ENCODE data around the gene SUCNR1.
"Not testable (repeated sequence)": the region's sequence is repeated elsewhere in the genome, so short reads cannot be mapped to it uniquely, and the experiment has no call there.

Gene SUCNR1

DNA sequence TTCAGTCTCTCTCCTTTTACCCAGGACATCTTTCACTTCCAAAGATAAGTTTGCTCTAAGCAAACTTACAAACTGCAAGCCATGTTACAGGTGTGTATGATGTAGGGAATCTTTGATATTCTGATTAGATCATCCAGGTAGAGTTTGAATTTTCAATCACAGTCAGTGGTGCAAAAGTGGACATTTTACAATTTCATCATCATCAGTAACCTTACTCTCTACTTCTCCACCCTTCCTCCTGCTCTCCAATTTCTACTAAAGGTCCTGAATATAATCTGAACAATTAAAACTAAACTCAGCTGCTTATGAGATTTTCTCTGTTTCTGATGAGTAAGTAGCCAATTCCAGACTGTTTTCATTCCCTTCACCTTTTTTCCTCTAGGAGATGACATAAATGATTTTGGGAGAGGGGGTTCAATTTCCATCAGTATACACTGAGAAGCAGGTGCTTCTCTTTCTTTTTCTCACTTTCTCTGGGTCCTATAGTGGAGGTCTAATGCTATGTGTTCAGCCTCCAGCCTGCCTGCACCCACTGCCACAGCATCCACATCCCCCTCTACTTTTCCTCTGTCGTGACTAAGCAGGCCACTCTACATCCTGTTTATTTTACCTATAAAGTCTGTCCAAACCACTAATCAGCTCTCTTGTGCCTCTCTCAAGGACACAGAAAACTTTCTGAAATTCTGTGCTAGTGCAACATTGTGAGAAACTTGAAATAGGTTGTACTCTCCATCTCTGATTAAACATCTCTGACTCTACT, 27.6 kb downstream of the SUCNR1 start:
- DNase-seq (ENCODE audit: low read depth) = no peak

DNA sequence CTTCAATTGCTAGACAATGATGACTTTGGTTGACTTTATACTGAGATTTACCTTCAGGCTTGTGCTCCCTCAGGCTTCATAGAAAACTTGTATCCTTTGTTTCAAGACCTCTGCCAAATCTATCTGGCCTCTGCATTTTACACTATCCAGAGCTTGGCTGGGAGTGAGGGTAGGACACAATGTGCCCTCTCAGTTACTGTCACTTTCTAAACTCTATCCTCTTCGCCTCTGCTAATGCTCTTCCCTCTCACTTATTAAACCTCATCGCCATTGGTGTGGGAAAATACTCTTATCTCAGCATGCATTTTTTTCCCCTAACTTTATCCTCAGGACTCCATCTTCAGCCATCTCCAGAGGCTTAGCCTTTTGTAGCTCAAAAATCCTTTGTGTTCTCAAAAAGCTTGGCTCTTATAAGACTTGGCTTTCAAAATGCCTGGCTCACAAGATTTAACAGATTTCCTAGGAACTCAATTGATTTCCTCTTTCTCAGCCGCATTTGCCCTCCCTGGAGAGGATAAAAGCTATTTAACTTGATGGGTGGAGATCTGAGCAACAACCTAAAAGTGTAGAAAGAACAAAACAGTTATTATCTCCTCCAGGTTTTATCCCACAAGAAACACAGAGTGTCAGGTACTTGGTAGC, 28.3 kb downstream of the SUCNR1 start:
- no peak for DNase-seq (ENCODE audit: low read depth)

DNA sequence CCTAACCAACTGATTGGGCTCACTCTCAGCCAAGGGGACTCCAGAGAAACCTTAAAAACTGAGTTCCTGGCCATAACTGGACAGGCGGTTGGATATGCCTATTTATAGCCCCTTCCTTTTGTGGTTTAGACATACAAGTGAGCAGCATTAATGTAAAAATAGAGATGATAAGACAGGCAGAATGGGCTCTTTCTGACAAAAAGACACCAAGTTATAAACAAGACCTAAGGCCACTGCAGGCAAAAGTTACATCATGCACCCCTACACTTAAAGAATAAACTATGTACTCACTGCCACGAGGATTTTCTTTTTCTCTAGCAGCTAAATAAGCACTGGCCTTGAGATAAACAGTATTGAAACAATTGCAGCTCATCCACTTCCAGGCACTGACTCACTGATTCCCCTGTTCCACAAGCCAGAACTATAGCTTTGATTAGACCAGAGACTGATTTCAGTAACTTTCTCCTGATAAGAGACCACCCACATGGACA, 30.1 kb downstream of the SUCNR1 start:
- DNase-seq (ENCODE audit: low read depth) = no peak

DNA sequence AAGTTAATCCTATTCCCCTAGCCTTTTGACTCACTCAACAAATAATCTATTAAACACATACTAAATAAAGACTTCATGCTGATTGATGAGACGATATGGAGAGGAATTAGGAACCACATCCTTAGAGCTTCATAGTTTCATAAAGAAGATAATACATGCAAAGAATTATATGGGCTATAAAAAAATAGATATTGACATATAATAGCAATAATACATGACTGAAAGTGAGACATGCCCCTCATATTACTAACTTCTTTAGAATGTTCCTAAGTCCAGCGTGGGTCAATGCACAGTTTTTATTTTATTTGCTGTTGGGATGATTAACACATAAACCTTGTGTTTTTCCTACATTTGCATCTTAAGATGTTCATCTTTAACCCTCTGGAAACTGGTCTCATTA, 32.2 kb downstream of the SUCNR1 start:
- no peak for DNase-seq (ENCODE audit: low read depth)

DNA sequence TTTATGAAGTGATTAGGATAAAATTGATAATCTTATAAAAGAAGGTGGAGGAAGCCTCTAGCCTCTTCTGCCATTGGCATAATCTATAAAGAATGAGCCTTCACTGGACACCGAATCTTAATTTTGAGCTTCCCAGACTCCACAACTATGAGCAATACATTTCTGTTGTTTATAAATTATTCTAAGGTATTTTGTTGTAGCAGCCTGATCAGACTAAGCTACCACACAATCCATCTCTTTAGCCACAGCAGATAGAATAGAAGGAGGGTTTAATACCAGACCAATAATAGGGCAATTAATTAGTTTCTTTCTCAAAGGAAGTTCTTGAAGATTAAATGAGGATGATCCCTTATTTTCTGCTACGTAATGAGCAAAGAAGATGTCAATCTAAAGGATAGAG, 33.3 kb downstream of the SUCNR1 start:
- DNase-seq (ENCODE audit: low read depth) = no peak

DNA sequence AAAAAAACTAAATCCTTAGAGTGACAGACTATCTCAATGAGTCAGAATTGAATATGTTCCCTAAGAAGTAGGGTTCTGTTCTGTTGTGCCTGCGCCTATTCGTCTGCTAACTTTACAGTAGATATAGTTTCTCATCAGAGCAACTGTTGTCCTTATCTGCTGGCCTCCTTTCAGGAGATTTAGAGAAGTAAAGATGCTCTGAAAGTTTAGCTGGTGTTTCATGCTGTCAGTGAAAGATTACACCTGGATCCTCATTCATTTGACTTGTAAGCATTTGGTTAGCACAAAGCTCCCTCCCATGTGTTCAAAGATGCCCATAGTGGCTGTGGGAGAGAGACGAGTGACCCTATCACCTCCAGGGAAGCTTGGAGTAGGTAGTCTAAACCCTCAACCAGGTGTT, 35.0 kb downstream of the SUCNR1 start:
- no peak for DNase-seq (ENCODE audit: low read depth)

DNA sequence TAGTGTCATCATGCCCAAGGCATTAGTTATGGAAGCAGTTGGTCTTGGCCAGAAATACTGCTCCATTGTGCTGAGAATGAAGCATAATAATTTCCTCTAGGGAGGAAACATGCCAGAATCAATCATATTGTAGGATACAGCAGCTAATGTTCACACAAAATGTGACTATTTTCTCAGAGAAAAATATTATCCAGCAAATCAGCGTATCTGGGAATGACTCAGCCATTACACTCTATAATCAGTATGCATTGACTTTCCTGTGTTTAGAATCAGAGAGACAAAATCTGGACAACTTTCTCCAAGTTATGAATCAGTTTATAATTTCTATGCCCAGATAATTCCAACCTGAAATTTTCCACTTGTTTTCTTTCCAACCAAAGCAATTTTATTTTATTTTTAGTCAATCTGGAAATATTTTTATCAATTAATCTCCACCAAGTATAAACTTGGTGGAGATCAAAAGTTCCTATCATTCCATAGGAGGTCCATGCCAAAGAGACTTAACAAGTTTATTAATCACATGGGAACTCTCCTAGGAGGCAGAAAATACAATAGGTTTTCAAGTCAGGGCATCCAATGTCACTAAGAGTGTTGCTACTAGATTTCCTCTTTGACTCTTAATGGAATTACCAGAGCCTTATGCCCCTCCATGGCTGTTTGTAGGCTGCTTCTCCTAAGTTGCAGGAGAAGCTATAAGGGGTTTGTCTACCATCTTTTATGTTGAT, 36.4 kb downstream of the SUCNR1 start:
- no peak for DNase-seq (ENCODE audit: low read depth)

DNA sequence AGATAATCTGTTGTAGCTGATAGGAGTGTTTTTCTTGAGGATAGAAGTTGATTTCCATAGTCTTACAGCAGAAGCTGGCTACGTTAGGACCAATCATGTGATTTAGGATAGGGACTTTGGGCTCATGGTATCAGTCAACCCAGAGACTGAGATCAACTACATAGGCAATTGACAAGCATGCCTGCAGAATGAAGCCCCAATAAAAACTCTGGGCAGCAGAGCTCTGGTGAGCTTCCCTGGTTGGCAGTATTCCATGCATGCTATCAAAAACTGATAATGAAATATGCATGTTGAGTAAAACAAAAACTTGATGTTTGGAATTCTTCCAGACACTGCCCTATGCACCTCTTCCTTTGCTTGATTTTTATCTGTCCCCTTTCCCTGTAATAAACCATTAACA, 38.0 kb downstream of the SUCNR1 start:
- DNase-seq (ENCODE audit: low read depth) = no peak

DNA sequence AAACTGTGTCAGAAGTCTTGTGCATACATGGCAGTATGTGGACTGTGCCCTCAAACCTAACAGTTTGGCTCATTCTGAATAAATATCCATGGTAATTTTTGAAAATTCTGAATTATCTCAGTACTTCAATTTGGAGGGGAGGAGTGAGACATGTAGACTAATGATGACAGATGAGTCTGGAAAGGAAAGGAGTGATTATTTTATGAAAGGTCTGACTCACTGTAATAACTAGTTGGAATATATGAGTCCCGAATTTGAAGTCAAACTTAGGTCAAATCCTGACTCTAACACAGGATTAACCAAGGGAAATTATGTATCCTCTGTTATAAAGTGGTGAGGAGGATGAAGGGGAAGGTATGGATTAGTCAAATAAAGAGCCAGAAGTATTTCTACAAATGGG, 38.6 kb downstream of the SUCNR1 start:
- DNase-seq (ENCODE audit: low read depth) = no peak

DNA sequence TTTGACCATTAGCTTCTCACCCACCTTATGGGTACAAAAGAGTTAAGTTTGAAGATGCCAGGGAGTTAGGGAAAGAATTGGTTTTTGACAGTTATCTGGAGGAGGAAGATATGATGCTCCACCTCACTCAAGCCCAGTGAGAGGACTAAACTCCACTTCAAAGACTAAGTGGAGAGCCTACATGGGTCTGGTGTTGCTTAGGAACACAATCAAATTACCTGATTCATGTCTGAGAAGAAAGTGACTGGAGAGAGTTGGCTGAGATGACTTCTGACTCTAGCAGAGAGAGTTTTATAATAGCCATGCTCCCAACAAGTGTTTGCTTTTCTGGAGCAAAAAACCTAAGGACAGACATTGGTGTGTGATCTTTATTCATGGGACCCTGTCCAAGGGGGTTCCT, 43.3 kb downstream of the SUCNR1 start:
- no peak for DNase-seq (ENCODE audit: low read depth)

DNA sequence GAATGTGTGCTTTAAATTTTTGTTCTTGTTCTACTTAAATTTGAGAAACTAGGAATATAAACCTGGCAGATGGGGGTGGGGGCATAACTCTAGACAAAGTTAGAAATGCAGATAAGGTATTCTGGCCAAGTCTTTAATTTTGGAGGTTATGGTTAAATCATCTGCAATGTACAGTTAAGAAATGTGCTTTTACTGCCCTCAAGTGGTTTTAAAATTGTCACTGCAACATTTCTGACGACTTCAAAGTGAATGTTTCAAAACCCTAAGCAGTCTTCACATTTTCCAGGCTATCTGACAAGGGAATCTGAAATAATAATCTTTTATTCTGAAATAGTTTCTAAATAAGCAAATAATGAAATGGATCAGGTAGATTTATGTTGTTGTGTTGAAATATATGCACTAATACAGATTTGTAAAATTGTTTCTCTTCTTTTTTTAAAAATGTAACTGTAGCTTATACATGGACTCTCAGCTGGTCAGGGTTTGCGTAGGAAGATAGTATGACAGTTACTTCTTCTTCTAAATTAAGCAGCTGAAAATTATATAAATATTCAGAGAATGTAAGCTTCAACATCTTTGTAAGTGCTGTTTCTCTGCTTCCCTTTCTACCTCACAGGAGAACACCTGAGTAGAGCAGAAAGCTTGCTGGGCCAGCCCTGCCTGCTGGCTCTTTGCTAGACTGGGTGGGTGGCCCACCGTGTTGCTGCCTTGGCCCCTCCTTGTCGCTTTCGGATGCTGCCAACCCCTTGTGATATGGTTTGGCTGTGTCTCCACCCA, 45.0 kb downstream of the SUCNR1 start:
- DNase-seq (ENCODE audit: low read depth) = no peak

DNA sequence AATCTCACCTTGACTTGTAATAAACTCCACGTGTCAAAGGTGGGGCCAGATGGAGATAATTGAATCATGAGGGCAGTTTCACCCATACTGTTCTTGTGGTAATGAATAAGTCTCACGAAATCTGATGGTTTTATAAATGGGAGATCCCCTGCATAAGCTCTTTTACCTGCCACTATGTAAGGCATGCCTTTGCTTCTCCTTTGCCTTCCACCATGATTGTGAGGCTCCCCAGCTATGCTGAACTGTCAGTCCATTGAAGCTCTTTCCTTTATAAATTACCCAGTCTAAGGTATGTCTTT, 45.5 kb downstream of the SUCNR1 start:
- DNase-seq (ENCODE audit: low read depth) = no peak

DNA sequence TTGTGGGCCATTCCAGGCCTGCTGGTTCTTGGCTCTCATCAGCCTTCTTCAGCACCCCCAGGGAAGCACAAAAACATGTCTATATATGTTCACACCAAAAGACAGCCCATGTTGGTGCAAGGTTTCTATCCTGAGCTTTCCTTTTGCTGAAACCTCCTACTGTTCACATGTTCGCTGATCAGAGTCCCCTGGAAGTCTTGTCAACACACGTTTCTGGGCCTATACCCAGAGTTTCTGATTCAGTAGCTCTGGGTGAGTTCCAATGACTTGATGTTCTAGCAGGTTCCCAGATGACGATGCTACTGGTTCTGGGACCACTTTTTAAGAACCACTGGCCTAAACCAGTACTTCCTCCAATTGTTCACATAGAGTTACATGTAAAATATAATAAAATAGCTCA, 46.0 kb downstream of the SUCNR1 start:
- DNase-seq (ENCODE audit: low read depth) = no peak

DNA sequence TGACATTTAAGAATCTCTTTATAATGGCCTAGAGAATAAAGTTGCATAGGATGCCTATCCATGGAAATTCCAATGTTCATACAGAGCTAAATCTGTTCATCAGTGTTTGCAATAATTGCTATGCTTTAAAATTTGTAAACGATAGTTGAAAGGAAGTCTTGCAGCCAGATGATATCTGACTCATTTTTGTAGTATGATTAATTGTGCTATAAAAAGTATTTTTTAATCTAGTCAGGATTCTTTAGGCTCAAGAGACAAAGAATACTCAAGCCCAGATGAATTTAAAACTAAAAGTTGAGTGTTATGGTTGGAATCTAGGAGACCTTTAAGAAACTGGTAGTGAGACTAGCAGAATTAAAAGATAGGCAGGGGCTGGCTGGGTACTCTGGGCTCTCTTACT, 50.5 kb downstream of the SUCNR1 start:
- DNase-seq (ENCODE audit: low read depth) = no peak

DNA sequence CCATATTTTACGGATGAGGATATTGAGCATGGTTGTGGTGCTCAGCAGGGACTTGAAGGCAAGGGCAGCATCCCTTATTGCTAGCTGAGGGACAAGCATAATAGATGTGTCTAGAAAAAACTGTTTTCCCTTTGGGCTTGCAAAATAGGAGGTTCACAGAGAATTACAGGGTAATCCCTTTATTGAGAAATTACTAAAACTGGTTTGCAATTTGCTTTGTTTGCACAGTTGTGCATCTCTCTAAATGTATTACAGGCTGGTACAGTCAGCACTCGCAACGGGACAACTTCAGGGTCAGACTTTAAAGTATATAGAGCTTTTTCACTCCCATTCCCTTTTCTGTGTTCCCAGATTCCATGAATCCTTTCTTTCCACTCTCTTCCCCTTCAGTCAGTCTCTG, 51.3 kb downstream of the SUCNR1 start:
- no peak for DNase-seq (ENCODE audit: low read depth)

DNA sequence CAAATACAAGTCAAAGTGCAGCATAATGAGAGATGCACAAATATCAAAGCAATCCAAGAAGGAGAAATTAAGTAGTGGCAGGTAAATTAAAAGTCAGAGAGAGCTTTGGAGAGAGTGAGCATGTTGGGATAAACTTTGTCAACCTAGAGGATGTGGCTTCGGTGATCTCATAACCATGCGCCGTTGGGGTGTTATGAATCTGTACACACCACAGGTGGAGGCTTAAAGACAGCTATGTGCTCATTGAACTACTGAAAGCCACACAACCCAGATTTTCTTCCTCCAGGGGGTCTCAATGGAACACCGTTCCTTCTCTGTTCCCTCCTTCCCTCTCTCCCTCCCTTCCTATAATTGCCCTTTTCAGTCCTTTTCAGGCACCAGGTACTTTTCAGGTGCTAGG, 52.0 kb downstream of the SUCNR1 start:
- DNase-seq (ENCODE audit: low read depth) = no peak

DNA sequence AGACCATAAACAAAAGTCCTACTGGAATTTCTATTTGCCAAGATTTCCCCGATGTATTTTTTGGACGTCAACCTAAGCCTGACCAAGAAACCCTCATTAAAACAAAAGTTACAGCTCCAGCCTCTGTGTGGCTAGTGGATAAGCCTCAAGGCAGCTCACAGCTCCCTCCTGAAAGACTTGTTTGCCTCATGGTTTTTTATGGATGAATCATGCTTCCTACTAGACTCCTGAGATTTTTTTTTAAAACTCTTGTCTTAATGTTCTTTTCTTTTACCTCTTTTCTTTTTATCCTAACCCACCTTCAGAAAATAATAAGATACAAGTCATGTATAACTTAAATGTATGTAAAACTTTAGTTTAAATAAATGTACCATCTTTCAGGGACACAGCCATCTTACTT, 52.4 kb downstream of the SUCNR1 start:
- no peak for DNase-seq (ENCODE audit: low read depth)

DNA sequence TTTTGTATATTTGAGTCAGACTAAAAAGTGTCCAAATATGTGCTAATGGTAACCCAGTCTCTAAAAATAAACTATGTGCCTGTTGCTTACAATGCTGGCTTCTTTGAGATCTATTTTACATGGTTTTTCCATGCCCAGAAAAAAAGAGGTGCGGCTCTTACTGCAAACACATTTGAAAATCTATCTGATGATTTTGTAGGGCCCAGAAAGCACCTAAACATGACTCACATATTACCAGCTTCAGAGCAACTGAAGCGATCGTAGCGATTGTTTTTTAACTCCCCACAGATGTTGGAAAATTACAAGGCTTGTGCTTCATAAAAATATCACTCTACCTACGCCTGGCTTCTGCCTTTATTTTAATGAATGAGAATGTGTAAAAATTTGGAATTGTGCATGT, 53.5 kb downstream of the SUCNR1 start:
- DNase-seq (ENCODE audit: low read depth) = no peak

DNA sequence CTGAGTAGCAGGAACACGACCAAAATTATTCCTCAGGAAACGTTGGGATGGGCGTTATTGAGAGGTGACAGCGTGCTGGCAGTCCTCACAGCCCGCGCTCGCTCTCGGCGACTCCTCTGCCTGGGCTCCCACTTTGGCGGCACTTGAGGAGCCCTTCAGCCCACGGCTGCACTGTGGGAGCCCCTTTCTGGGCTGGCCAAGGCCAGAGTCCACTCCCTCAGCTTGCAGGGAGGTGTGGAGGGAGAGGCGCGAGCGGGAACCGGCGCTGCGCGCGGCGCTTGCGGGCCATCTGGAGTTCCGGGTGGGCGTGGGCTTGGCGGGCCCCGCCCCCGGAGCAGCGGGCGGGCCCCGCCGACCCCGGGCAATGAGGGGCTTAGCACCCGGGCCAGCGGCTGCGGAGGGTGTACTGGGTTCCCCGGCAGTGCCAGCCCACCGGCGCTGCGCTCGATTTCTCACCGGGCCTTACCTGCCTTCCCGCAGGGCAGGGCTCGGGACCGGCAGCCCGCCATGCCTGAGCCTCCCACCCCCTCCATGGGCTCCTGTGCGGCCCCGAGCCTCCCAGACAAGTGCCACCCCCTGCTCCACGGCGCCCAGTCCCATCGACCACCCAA, 54.6 kb downstream of the SUCNR1 start:
- DNase-seq (ENCODE audit: low read depth) = not testable (repeated sequence)

DNA sequence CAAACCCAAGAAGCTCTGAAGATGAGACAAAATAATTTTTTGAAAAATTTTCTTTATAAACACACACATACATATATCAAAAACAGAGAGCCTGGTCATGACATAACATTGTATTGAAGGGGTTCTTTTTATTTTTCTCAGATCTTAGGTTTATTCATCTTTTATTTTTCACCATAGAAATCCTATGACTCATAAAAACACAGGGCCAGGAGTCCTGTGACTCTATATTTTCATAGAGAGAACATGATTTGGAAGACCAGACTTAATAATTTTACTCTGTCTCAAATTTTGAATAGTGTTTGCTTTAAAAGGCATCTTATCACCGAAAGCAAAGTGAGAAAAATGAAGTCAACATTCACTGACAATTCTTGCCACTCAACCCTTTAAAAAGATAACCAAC, 57.7 kb downstream of the SUCNR1 start:
- DNase-seq (ENCODE audit: low read depth) = no peak

DNA sequence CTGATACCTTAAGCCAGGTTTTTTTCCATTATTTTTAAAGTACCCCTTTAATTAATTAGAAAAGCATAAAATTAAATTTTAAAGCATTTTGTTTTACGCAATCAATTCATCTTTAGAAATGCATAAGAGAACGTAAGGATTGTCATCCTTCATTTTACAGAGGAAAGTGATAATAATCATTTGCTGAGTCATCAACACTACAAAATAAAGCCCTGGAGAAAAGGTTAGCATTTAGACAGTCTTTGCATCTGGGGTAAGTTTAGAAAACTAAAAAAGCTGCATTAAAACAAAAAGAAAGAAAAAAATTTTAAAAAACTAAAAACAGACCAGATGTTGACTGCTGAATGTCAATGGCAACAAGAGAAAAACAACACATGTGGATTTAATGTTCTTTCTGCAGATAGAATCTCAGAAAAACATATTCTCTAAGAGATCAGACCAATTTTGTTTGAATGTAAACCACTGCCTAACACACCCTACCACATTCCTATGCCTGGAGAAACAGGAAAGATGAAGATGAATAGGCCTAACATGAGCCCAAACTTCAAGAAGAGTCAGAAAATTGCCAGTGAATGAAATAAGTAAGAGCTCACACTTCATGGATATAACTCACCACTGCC, 59.9 kb downstream of the SUCNR1 start:
- no peak for DNase-seq (ENCODE audit: low read depth)
